Subcutaneous adipose tissue (tissue), 4 donors: Measurements from ENCODE around the gene STEAP2. TPM values are rescaled to one million over a fixed set of nuclear protein-coding genes. Genes with fewer than 3 reads are reported as not detected.

ENCODE experiments used
- CTCF ChIP-seq: fragments of 450-650 bp; IDR thresholded peaks from one replicate; pipeline ENCODE4 v1.5.1; 2016; ENCODE audit warnings: low read depth, mild to moderate bottlenecking, control low read depth, antibody characterized with exemption, moderate library complexity
- small RNA-seq: library from RNA; depleted of rRNA; stranded (forward); fragments of <200 nt; gene quantifications from one replicate; pipeline ENCODE3, GENCODE V24; 2016
- total RNA-seq, 4 donors: library from RNA; depleted of rRNA; stranded (reverse); fragments of >200 nt; gene quantifications; one replicate each; pipeline ENCODE4 v1.1.0, GENCODE V29; 2016

The STEAP2 gene
- total RNA-seq, 4 donors from 2014 or later = 10.5 to 21.2 (median 17.1) TPM

GRCh38 chr7:90272242-90272641 lies 60.7 kb downstream of the STEAP2 start:
- no peak for TF ChIP-seq CTCF

DNA sequence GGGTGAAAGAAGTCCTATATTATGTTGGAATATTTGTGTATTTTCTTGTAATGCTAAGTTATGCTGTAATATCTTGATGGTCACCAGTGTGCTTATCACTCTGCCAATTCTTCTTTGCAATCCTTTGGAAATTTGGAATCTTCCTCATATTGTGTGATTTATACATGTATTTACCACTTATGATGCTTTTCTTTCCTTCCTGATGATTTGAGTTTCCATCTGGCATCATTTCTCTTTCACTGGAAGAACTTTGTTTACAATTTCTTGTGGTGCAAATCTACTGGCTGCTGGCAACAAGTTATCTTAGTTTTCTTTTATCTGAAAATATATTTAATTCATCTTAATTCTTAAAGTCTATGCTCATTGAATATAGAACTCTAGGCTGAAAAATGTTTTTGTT lies 62.6 kb downstream of the STEAP2 start:
- TF ChIP-seq CTCF = no peak

DNA sequence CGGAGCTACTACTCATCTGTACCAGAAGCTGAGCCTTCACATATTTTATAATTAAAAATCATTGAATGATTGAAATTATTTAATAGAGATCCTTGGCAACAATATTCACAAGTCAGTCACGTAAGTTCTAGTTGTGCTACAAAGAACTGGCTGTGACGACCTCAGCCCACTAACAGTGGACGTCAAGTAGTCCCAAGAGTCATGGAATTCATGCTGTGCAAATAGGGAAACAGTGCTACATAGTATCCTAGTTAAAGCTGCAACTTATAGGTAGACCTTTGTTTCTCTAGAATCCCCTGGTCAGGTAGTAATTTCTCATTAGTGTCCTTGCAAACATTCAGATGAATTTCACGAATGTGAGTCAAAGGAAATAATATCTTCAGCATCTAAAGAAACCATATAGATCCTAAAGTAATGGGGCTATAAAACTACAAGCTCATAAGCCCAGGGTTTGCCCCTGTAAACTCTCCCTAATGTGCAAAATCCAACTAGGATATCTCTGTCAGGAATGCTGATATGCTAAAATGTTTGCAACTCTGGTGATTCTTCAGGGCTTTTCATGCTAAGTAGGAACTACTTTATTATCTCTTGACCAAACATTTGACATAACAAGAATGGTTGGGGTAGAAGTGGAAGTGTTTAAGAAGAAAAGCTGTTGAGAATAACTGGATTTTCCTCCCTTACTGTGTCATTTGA lies 64.6 kb downstream of the STEAP2 start:
- no peak for TF ChIP-seq CTCF

Small RNA genes lying within 50 kb of the gene (small RNA-seq; reads per million reads assigned to genes)
- gene RF00019 = 0.49 reads per million

Other genes starting within 250 kb of the STEAP2 start
- 10 to 100 TPM; 12.2 to 52.0 (median 40.0) TPM for gene STEAP1, start 57.3 kb upstream of the STEAP2 start, total RNA-seq
- 10 to 100 TPM; 12.6 to 30.7 (median 21.2) TPM for gene CFAP69, start 33.4 kb downstream of the STEAP2 start, total RNA-seq
- gene FAM237B, start 109.6 kb downstream of the STEAP2 start, total RNA-seq = not detected
- 10 to 100 TPM; 19.4 to 33.4 (median 23.5) TPM for gene GTPBP10, start 135.0 kb downstream of the STEAP2 start, total RNA-seq
- gene CLDN12, start 191.7 kb downstream of the STEAP2 start, total RNA-seq = 10 to 100 TPM in 3 of 4 donors, 1 to 10 TPM in 1; 10.0 to 17.8 (median 14.6) TPM